Left hindlimb (tissue), 1 donor: ENCODE results near the gene RER1.
"Not testable (repeated sequence)": the region's sequence is repeated elsewhere in the genome, so short reads cannot be mapped to it uniquely, and the experiment has no call there.

ENCODE experiments used
- DNase-seq: peaks from one replicate; pipeline ENCODE4 v3.0.0-alpha.2; 2018

RER1 gene

DNA sequence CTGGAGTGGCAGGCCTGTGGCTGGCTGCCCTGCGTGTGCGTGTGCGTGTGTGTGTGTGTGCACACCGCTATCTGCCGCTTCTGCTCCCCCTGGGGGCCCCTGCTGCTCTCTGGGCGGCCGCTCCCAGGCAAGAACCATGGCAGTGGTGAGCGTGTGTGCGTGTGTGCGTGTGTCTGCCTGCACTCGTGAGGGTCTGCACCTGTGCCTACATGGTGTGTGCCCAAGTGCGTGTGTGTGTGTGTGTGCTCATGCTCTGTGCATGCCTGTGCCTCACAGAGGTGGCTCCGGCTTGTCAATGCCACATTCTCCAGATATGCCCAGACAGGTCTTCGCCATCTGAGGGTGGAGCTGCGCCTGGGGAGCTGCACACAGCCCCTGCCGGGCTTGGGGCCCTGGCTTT, 39.5 kb downstream of the RER1 start:
- no peak for DNase-seq

DNA sequence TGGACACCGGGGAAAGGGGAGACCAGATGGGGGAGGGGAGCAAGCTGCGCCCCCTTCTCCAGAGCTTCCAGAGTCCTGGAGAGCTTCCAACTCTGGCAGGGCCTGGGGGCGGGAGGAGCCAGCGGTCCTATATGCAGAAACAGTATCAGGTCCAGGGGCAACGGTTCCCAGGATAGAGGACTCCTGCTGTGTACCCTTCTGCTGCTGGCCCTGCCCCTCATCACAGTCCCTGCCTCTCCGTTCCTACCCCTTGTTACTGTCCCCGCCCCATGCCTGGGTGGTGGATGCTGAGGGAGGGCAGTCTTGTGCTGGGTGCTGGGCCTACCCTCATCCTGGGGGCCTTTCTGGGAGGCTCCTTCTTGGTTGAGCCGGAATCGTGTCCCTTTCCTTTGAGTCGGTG, 39.9 kb downstream of the RER1 start:
- DNase-seq, result no peak

DNA sequence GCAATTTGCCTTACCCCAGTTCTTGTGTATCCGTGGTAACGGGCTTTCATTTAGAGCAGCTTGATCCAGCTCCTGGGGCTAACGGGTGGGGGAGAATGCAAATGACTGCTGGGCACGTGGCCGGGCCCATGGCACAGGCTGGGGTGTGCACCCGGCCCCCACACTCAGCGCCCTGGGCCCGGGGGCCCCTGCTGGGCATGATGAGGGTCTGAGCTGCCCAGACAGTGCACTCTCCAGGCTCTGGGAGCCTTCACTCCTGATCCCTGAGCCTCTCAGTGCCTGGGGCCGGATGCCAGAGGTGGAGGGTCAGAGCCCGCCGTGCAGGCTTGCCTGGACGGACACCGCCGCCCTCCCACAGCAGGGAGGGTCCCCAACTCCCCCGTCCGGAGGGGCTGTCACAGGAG, 40.8 kb downstream of the RER1 start:
- no peak for DNase-seq

DNA sequence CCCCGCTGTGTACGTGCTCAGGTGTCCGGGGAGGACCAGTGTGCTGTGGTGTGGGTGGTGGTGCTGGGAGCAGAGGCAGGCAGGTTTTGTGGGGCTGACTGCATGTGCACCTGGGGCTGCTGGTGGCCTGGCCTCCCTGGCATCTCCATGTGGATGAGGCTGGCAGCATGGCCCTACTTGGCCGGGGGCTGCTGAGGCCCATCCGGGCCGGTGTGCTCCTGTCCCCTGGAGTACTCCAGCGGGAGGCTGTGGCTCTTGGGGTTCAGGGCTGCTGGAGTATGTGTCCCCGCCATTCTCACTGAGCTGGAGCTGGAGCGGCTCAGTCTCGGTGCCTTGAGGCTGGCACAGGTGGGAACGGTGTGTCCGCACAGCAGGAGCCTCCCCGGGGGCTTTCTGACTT, 41.6 kb downstream of the RER1 start:
- DNase-seq, result no peak

DNA sequence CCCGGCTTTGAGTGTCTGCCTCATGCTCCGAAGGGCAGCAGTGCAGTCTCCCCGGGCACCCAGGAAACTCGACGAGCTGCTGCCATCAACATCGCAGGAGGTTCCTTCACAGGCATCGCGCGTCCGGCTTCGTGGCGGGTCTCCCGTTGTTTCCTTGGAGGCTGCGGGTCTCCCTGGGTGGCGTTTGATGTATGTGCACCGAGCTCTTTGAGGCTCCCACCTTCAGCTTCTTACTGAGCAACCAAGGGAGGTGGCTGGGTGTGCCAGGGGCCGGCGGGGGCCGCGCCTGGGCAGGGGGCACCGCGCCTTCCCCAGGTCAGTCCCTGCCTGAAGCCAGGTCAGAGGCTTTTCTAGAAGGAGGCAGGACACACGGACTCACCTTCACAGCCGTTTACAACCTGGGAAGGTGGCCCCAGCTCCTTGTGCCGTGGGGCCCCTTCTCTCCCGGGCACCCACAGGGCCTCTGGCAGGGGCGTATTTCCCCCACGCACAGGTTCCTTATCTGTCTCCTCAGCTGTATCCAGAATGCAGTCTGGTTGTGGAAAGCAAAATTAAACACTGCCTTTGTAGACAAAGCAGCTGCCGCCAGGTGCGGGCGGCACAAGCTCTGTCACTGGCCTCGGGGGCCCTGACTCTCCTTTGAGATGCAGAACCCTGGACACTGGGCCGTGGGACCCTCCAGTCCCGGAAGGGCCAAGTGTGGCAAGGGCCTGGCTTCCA, 42.5 kb downstream of the RER1 start:
- no peak for DNase-seq

DNA sequence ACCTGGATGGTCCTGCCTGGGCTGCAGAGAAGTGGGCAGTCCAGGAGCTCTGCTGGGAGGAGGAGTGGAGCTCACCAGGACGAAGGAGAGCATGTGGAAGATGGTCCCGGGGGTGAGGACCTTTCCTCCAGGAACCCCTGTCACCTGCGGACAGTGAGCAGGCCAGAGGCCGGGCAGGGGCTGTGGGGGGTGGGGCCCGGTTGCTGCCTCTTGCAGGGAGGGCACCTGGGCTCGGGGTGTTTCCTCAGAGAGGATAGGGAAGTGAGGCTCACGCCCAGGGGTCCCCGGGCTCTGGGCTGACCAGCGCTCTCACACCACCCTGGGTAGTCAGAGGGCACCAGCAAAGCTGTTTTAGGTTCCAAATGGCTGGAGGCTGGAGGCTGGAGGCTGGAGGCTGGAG, 43.5 kb downstream of the RER1 start:
- no peak for DNase-seq

DNA sequence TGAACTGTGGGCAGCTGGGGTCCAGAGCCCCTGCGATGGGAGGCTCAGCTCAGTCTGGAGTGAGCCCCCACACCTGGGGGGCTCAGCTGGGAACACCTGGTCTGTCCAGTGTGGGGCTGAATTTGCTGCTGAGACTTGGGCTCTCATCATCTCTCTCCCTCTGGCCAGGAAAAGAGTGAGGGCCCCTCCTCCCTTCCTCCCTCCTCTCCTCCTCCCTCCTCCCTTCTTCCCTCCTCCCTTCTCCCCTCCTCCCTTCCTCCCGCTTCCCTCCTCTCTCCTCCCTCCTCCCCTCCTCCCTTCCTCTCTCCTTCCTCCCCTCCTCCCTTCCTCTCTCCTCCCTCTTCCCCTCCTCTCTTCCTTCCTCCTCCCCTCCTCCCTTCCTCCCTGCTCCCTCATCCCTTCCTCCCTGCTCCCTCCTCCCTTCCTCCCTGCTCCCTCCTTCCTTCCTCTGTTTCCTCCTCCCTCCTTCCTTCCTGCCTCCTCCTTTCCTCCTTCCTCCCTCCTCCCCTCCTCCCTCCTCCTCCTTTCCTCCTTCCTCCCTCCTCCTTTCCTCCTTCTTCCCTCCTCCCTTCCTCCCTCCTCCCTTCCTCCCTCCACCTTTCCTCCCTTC, 44.2 kb downstream of the RER1 start:
- DNase-seq, result no peak

DNA sequence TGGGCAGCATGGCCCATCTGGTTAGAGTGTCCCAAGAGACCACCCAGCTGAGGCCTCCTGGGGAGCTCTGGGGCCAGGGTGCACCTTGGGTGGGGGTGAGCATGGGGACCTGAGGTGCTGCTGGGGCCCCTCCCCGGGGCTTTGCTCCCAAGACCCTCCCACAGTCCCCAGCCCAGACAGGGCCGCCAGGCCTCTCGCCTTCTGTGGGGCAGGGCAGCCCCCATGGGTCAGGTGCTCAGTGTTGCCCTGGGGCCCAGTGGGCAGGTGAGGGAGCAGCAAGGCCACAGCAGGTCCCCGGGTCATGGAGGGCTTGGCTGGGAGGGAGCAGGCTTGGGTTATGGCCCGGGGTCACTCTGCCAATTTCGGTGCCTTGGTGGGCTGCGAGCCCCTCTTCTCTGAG, 45.2 kb downstream of the RER1 start:
- no peak for DNase-seq

DNA sequence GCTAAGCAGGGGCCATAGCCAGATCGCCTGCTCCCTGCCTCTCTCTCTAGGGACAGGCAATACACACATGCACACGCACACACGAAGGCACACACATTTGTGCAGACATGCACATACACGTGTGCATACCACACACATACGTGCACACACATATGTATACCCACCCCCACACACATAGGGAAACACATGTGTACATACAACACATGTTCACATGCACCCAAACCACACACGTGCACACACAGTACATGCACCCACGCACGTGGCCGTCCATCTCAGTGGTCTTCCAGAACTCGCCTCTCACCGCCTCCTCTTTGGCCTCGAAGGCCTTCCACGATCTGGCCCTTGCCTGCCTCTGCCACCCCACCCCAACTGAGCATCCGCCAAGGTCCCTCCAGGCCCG, 46.0 kb downstream of the RER1 start:
- DNase-seq, result no peak

DNA sequence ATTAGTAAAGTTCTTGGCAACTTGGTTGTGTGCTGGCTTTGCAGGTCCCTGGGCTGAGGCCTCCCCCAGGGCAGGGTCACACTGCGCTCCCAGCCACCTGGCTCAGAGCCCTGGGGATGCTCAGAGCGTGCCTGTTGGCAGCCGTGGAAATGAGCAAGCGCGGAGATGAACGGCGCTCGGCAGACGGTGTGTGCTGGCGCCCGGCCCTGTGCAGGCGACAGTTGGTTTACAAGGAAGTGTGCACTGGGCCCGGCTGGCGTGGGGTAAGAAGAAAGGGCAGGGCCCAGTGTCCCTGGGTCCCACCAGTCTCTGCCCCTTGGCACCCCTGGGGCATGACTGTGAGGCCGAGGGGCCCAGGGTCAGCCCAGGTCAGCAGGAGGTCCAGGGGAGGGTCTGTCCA, 46.4 kb downstream of the RER1 start:
- no peak for DNase-seq

DNA sequence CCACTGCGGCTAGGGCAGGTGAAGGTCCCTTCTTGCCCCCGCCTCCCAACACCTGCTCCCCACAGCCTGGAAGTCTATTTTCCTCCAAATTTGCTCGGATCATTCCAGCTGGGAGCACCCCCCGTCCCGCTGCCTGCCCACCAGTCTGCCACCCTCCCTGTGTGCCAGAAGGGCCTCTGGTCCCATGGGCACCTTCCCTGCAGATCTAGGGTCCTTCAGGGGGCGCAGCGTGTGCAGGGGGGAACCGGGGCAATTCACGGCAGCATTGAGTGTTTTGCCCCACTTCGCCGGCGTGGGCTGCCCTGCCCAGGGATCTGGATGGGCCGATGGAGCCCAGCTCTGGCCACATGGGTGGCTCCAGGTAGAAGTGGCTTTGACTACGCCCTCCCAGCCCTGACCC, 47.0 kb downstream of the RER1 start:
- no peak for DNase-seq

DNA sequence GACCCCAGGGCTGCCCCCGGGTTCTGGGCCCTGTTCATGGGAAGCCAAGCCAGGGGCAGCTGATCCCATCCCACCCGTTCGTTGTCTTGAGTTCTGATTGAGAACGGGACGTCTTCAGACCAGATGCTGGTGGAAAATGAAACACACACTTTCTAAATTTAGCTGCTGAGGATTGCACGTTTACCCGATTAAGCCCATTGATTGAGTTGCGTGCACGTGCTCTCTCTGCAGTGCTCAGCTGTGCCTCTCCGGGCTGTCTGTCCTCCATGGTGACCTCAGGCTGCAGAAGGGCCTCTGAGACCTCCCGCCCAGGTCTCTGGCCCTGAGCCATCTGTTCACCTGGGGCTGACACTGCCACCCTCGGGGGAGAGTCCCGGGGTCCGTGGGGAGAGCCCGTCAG, 47.7 kb downstream of the RER1 start:
- no peak for DNase-seq

DNA sequence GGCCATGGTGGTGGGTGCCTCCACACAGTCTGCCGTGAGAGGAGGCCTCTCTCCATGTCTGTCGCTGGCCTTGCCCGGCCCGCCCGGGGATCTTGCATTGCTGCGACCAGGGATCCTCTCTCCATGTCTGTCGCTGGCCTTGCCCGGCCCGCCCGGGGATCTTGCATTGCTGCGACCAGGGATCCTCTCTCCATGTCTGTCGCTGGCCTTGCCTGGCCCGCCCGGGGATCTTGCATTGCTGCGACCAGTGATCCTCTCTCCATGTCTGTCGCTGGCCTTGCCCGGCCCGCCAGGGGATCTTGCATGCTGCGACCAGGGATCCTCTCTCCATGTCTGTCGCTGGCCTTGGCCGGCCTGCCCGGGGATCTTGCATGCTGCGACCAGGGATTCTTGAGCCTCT, 48.7 kb downstream of the RER1 start:
- not testable (repeated sequence) for DNase-seq

DNA sequence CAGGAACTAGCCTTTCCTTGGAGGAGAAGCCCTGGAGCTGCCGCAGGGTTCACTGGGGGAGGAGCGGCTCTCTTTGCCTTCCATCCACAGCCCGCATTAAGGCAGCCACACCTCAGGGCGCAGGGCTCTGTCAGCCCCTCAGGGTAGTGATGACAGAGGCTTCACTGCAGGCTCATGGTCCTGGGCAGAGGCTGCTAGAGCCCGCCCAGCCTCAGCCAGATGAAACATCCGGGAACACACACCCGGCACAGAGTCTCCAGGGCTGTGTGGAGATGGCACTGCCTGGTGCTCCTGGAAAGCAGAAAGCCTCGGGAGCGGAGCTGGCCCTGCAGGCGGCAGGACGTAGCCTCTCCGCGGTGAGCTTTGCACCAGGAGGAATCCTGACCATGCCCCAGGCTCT, 50.1 kb downstream of the RER1 start:
- DNase-seq, result no peak

DNA sequence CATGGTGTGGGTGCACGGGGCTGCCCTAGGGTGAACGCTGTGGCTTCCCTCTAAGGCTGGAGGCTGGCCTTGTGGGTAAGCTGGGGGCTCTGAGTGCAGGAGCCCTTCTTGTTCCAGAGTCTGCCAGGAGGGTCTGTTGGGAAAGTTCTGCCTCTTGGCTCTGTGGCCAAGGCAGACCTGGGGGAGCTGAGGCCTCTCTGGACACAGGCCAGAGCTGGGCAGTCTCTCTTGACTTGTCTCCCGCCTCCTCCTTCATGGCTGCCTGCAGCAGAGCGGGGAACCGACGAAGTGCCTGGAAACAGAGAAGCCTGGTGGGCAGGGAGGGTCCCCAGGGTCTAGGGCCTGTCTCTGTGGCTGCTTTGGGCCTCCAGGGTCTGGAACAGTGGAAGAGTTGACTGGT, 51.0 kb downstream of the RER1 start:
- no peak for DNase-seq

DNA sequence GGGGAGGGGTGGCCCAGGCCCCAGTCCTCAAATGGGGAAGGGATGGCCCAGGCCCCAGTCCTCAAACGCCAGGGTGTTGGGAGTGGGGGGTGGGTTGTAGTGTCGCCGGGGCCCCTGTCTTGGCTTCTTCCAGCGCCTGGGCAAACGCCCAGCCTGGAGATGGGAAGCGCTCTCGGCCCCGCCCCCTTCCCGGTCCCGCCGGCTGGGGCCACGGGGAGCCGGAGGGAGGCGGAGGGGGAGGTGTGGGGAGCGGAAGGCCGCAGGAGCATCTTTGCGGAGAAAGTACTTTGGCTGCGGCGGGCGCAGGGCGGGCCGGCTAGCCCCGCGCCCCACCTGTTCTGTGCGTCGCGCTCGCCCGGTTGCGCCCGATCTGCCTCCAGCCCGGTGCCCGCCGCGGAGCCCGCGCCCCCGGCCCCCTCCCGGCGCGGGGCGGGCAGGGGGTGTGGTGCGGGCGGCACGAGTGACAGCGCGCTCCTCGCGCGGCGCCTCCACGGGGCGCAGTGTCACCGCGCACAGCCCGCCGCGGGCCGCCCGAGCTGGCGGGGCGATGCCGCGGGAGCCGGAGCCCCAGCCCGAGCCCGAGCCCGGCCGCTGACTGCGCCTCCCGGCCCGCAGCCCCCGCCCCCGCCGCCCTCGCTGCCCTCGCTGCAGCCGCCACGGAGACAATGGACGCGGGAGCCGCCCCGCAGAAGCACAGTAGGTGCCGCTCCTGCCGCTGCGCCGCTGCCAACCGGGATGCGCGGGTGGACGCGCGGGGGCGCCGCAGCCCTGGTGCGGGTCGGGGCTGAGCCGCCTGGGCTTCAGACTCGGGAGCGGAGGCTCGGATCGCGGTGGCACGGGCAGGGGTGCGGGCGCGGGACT, 51.9 kb downstream of the RER1 start:
- no peak for DNase-seq

DNA sequence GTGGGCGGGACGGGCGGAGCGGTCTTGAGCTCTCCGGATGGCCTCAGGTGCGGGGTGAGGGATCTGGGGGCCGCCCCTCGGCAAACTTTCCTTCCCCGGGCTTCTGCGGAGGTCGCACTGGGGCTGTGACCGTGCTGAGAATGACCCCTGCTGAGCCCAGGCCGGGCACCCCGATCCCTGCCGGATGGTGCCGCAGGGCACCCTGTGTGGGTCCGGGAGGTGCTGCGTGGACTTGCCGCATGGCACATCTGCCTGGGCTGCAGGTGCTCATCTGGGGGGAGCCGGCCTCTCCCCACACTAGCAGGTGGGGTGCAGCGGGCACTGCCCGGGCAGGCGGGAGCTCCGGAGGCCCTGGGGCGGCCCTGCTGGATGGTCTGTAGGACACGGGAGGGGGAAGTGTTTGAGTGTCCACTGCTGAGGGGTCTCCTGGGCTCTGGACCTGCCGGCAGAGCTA, 52.5 kb downstream of the RER1 start:
- no peak for DNase-seq

DNA sequence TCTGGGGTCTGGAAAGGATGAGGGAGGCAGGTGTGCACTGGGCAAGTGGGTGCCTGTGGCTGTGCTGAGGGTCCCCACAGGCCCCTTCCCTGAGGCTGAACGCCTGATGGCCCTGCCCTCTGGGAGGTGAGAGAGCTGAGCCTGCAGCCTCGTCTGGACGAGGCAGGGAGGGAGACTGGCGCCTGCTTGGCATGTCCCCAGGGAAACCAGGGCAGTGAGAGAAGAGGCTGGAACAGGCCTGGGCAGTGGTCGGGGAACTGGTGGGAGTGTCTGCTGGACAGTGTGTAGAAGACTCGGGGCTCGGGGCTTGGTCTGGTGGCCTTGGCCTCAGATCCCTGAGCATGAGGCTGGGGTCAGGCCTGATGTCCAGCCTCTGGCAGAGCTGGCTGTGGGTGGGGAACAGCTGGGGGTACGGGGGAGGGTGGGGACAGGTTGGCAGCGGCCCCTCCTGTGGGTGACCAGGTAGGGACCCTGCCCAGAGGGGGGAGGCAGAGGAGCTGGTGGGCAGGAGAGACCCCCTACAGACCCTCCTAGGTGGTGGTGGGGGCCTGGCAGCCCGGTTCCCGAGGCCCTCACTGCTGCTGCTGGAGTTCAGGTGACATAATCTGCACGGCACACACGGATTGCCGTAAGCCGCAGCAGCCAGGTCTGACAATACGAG, 53.7 kb downstream of the RER1 start:
- DNase-seq, result no peak

DNA sequence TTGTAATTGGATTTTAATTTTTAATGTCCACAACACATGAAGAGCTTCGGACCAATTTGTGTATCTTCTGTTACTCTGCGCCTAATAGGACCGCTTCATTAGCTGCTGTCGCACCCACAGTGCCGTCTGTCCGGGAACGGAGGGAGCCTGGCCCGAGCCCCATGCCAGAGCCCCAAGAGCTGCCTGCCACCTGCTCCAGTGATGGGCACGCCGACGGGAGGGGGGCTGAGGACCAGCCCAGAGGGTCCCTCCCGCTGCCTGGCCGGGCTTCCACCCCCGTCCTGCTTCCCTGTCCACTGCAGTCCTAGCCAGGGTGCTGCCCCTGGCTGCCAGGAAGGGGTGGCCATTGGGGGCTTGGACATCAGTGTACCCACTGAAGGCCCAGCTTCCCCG, 54.2 kb downstream of the RER1 start:
- DNase-seq, result no peak

DNA sequence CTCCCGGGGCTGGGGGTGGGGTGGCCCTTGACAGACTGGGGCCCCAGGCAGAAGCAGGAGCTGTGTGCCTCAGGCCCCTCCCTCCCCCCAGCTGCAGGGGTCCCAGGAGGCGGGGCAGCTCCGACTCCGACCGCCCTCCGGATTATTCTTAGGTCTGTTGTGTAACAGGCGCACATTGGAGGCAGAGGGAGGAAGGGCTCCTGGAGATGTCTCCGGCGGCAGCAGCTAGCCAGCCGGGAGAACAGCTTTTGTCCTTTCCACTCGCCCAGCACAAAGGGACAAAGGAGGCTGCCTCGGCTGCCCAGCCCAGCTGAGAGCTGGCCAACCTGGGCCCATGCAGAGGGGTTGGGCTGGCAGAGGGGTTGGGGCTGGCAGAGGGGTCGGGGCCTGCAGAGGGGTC, 54.8 kb downstream of the RER1 start:
- DNase-seq, result no peak

DNA sequence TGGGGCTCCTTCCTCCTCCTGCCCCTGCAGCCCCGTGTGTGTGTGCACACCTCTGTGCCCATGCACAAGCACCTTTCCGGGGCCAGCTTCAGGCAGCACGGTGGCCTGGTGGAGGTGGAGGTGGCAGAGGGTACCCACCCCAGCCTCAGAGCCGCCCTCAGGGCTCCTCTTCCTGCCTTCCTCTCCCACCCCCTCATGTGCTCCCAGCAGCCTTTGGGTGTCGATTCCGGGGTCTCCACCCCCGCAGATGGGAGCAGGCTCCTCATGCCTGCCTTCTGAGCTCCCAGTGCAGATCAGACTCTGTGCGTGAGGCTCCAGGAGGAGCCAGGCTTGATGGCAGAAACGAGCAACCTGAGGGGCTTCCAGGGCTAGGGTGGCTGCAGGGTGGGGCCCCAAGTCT, 55.2 kb downstream of the RER1 start:
- DNase-seq, result no peak

DNA sequence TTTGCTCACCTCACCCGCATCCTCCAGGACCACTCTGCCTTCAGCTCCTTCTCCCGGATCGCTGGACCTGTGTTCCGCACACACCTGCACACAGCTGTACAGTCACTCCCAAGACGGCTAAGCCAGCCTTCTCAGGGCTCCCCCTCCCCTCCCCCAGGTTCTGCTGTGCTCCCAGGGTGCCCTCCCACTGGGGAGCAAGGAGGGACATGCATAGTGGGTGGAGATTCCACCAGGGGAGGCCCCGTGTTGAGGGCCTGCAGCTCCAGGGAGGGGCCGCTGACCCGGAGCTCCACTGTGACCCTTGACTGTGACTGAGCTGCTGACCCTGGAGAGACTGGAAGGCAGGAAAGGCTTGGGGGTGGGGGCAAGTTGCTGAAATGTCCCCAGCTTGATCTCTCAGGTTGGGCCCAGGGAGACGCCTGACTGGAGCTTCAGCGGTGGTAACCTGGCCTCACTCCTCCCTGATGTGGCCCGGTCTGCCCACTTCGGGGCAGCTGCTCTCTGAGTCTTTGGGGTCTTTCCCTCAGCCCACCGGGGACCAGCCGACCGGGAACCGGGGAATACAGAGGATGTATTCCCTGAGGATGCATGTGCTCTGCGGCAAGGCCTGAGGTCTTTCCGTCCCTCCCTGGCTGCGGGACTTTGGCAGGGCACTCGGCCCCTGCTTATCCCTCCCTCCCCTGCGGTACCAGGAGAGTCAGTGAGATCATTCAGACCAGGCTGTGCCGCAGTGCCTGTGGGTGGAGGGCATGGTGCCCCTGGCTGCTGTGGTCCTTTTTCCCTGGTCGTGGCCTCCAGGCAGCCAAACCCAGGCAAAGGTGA, 55.8 kb downstream of the RER1 start:
- DNase-seq, result no peak

DNA sequence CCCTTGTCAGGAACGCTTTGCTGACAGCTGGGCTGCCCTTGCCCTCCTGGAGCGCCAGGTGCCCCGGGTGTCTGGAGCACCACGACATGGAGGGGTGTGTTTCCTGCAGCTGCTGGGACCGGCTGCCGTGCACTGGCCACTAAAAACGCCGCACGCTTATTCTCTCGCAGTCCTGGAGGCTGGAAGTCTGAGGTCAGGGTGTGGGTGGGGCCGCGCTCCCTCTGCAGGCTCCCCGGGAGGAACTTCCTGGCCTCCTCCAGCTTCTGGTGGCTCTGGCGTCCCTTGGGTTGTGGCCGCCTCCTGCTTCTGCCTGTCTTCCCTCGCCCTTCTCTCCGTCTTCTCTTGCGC, 56.4 kb downstream of the RER1 start:
- DNase-seq, result no peak
